NT2/D1 (cell line): Measurements from ENCODE around the gene PHLDA2.
A peak's percentile ranks its signal among the peaks of the same experiment; 100 is the strongest.

Experiments used
- DNase-seq: peaks from one replicate; pipeline ENCODE4 v3.0.0-alpha.2; 2011; ENCODE audit warnings: low read depth, low spot score
- H3K27me3 ChIP-seq: 2 replicates; pipeline ENCODE4 v1.6.0; 2011; ENCODE audit warnings: mild to moderate bottlenecking; ENCODE audit not compliant: insufficient read length, insufficient read depth
- H3K36me3 ChIP-seq: 2 replicates; pipeline ENCODE4 v1.6.1; 2011; ENCODE audit warnings: mild to moderate bottlenecking, low read length, mixed read lengths; ENCODE audit not compliant: insufficient read depth, insufficient read length
- H3K4me1 ChIP-seq: 2 replicates; pipeline ENCODE4 v1.5.1; 2011; ENCODE audit not compliant: insufficient read depth, insufficient read length
- H3K4me3 ChIP-seq: 2 replicates; pipeline ENCODE4 v1.5.1; 2011; ENCODE audit warnings: low read depth; ENCODE audit not compliant: insufficient read length
- H3K9ac ChIP-seq: 2 replicates; pipeline ENCODE4 v1.6.0; 2011; ENCODE audit warnings: low read depth; ENCODE audit not compliant: insufficient read length
- H3K9me3 ChIP-seq: 2 replicates; pipeline ENCODE4 v1.5.1; 2011; ENCODE audit warnings: mild to moderate bottlenecking, low read length; ENCODE audit not compliant: insufficient read depth
- SUZ12 ChIP-seq: IDR thresholded peaks from 2 replicates; pipeline ENCODE4 v1.6.1; 2011; ENCODE audit not compliant: insufficient read length, insufficient read depth; ENCODE audit errors: extremely low read depth
- YY1 ChIP-seq: IDR thresholded peaks from 2 replicates; pipeline ENCODE4 v1.6.1; 2011; ENCODE audit not compliant: insufficient read length, insufficient read depth
- ZNF274 ChIP-seq: IDR thresholded peaks from 2 replicates; pipeline ENCODE4 v1.6.1; 2011; ENCODE audit warnings: mild to moderate bottlenecking, low read depth, low read length

Gene PHLDA2

DNA sequence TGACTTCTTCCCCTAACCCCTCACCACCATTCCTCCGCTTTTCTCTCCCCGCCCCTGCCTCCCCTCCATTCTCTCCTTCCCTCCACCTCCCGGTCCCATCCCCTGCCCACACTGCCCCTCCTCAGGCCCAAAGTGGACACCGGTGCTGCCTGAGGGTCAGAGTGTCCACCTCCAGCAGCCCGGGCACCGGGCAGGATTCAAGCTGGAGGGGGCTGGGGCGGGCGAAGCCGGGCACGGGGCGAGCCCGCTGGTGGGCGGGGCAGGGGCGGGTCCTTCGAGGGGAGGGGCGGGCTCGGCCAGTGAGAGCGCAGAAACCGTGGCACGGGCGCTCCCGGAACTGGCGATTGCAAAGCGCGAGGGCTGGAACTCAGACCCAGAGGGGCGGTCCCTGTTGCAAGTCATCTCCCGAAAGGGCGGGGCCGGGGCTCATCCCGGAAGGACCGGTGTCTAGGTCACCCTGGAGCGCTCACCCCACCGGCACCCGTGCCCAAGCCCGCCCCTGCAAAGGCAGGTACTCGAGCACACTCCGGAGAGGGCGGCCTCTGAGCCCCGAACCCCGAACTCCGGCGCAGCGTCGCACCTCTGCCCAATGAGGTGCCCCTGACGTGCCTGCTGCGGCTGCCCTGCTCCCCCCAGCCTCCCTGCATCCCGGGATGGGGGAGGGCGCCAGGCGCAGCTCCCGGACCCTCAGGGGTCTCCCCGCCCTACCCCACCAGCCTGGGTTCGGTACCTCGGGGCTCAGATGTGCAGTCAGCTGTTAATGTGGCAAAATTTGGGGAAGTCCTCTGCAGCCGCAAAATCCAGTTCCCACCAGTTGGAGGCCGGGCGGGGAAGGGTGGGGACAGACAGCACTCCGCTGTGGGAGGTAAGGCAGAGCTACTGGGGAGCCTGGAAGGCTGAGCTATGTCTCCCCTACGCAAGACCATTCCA, 27.1 kb downstream of the PHLDA2 start:
- Histone ChIP-seq H3K4me1 (peaks cover 36% of the 10 kb centered on the region), H3K36me3 (no peaks in the 10 kb centered on the region), H3K9ac (peak overlapping the region; percentile 87), H3K9me3 (0 out of 2 replicates have a peak, but pooled peaks cover 1% of the 10 kb centered on the region), H3K27me3 (peaks cover 3% of the 10 kb centered on the region), H3K4me3 (peak overlapping the region; percentile 80)
- DNase-seq: peak; percentile 80
- no peak for TF ChIP-seq SUZ12
- no peak for TF ChIP-seq YY1
- no peak for TF ChIP-seq ZNF274

DNA sequence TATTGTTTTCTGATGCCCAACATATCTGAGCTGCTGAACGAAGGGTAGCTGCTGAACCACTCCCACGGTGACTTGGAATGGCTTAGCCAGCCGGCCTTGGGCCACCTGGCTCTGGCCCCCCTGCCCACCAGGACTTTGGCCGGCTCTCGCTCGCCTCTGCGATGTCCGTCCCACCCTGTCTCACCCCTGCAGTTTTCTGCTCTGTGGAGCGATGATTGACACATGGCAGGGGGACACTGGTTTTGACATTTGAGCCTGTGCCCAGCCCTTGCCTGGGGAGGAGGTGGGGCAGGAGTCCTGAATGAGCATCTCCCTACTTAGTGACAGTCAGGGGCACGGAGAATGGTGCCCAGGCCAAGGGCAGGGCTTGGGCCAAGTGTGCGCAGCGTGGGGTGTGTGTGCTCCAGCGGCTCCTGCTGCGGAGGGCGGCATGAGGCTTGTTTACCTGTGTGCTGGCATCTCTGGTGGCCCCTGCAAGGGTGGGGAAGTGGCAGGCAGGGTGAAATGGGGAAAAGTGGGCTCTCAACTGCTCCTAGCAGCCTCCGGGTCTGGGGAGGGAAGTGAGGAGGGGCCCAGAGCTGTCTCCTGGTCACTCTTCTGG, 27.9 kb downstream of the PHLDA2 start:
- Histone ChIP-seq H3K27me3 (peaks cover 7% of the 10 kb centered on the region), H3K4me3 (peak overlapping the region; percentile 41), H3K4me1 (peaks cover 36% of the 10 kb centered on the region), H3K9ac (peak overlapping the region; percentile 73), H3K36me3 (no peaks in the 10 kb centered on the region), H3K9me3 (no peaks in the 10 kb centered on the region; the same call in 1 of the 2 replicates)
- TF ChIP-seq ZNF274 (no peak), SUZ12 (no peak), YY1 (no peak)
- no peak for DNase-seq

DNA sequence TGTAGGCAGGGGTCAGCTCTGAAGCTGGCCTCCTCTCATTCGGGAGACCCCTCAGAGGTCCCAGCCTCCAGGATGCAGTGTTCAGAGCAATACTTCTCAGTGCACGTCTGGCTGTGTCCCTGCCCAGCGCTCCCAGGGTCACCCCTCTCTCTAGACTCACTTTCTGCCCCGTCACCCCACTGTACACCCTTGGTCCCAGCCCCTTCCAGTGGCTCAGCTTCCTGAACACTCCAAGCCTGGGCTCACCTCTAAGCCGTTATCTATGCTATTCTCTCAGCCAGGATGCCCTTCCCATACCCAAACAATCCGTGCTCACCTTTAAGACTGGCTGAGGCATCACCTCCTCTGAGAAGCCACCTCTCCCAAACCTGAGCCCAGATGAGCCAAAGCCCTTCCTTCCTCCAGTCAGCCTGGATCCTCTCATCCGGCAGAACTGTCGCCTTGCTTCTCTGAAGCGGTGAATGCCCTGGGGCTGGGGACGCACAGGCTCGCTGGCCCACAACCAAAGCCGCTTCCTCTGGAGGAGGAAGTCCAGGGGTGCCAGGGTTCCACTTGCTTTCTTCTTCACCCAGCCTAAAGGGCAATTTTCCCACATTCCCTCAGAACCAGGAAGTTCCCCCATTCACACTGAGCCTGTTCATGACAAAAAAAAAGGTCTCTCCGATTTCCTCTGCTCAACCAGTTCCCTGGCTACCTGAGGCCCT, 30.0 kb downstream of the PHLDA2 start:
- DNase-seq: no peak
- TF ChIP-seq YY1: no peak
- TF ChIP-seq ZNF274: no peak
- no peak for TF ChIP-seq SUZ12
- peak overlapping the region; percentile 13 for H3K9ac ChIP-seq
- no peak overlapping the region for H3K4me3 ChIP-seq
- peaks cover 14% of the 10 kb centered on the region; the same call in 1 of the 2 replicates for H3K9me3 ChIP-seq
- no peaks in the 10 kb centered on the region for H3K36me3 ChIP-seq
- peaks cover 21% of the 10 kb centered on the region for H3K27me3 ChIP-seq
- H3K4me1 ChIP-seq: peaks cover 30% of the 10 kb centered on the region

DNA sequence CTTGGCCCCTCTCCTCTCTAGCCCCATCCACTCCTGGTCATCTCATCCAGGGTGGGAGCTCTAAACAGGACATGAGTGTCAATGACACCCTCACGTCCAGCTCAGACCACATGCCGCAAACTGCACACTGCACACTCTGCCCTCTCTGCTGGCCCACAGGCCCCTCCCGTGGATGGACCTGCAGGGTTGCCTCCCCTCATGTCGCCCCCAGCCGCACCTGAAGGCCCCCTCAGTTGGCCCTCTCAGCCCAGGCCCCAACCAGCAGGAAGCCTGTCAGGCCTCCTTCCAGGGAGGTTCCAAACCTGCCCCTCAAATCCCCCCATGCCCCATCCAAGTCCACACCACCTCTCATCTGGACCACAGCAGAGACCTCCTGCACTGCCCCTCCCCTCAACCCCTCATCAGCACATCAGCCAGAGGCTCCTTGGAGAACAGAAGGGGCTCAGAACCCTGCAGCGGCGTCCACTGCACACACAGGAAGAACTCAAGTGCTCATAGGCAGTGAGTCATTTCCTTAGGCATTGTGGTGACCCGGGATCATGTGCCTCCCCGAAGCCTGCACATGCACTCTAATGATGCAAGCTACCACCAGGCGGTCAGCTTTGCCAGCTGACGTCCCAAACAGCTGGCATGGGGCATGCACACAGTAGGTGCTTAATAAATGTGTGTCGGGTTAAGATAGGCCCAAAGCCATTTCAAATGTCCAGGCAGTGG, 30.7 kb downstream of the PHLDA2 start:
- DNase-seq: no peak
- peaks cover 29% of the 10 kb centered on the region for H3K4me1 ChIP-seq
- no peak for TF ChIP-seq ZNF274
- no peak for TF ChIP-seq SUZ12
- TF ChIP-seq YY1: no peak
- H3K4me3 ChIP-seq: no peak overlapping the region
- peaks cover 14% of the 10 kb centered on the region; the same call in 1 of the 2 replicates for H3K9me3 ChIP-seq
- H3K36me3 ChIP-seq: no peaks in the 10 kb centered on the region
- H3K9ac ChIP-seq: no peak overlapping the region
- peaks cover 22% of the 10 kb centered on the region for H3K27me3 ChIP-seq

DNA sequence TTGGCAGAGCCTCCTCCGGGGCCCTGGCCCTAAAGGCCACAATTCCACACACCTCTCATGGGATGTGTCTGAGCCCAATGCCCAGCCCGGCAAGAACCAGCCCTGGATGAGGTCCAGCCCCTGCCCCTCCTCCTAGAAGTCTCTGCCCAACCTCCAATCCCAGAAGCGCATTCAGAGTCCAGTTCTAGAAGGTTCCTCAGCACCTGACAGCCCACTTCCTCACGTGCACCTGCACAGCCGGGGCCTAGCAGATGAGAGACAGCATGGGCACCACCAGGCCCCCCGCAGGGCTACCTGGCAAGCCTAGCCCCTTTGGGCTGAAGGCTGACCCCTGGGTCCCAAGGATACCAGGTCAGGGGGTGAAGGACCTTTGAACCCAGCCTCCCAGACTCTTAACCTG, 32.2 kb downstream of the PHLDA2 start:
- Histone ChIP-seq H3K27me3 (peaks cover 26% of the 10 kb centered on the region), H3K9me3 (peaks cover 14% of the 10 kb centered on the region; the same call in 1 of the 2 replicates), H3K36me3 (no peaks in the 10 kb centered on the region), H3K4me1 (peaks cover 21% of the 10 kb centered on the region), H3K4me3 (no peak overlapping the region), H3K9ac (no peak overlapping the region)
- TF ChIP-seq YY1: no peak
- no peak for TF ChIP-seq ZNF274
- no peak for TF ChIP-seq SUZ12
- DNase-seq: no peak

DNA sequence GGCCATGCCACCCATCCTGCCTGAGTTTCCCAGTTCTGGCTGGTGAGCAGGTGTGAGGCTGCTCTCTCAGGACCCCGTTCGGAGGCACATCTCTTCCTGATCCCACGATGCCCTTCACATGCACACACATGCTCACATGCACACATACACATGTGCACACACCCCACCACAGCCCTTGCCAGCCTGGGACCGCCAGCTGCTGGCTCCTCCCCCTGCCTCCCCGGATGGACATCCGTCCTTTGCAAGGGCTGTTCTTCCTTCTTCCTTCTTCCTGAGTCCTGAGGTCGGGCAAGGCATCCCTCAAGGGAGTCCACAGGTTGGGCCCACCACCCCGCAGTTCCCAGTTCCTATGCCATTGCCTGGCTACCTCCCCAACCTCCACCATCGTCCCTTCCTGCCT, 33.2 kb downstream of the PHLDA2 start:
- H3K36me3 ChIP-seq: no peaks in the 10 kb centered on the region
- no peak overlapping the region for H3K9ac ChIP-seq
- TF ChIP-seq YY1: no peak
- no peak for TF ChIP-seq ZNF274
- no peak for TF ChIP-seq SUZ12
- no peak overlapping the region for H3K4me3 ChIP-seq
- H3K27me3 ChIP-seq: peaks cover 26% of the 10 kb centered on the region
- H3K4me1 ChIP-seq: peaks cover 24% of the 10 kb centered on the region
- no peak for DNase-seq
- peaks cover 14% of the 10 kb centered on the region; the same call in 1 of the 2 replicates for H3K9me3 ChIP-seq
